ENCODE data around the gene RANBP17. TPM values are rescaled to one million over a fixed set of nuclear protein-coding genes. Genes with fewer than 3 reads are reported as not detected.

The RANBP17 gene
- total RNA-seq, 2 donors from 2014 or later = 26.6 to 28.0 TPM

GRCh38 chr5:171323007-171323406, 461.2 kb downstream of the RANBP17 start:
- peaks cover 95% of the 10 kb centered on the region for H3K27me3 ChIP-seq (ENCODE audit: control insufficient read depth, insufficient read depth, low read length, poor library complexity, severe bottlenecking)
- no peak overlapping the region for H3K4me3 ChIP-seq (ENCODE audit: low read length)
- Mint-ChIP-seq H3K4me1 (no peaks in the 10 kb centered on the region), H3K4me3 (no peak overlapping the region), H3K36me3 (ENCODE audit: low read depth) (no peaks in the 10 kb centered on the region), H3K27me3 (ENCODE audit: insufficient read depth) (peaks cover 94% of the 10 kb centered on the region), H3K9me3 (no peaks in the 10 kb centered on the region), H3K27ac (no peak overlapping the region)
- no peak overlapping the region for H3K9ac ChIP-seq (ENCODE audit: extremely low read depth, low read length, poor library complexity, severe bottlenecking)
- no peaks in the 10 kb centered on the region for H3K4me1 ChIP-seq (ENCODE audit: control insufficient read depth, insufficient read depth, low read length)
- DNase-seq = no peak
- H3K36me3 ChIP-seq (ENCODE audit: control insufficient read depth, insufficient read depth, low read length) = no peaks in the 10 kb centered on the region
- H3K27ac ChIP-seq (ENCODE audit: low read depth, low read length) = no peak overlapping the region
- H3K9me3 ChIP-seq (ENCODE audit: control insufficient read depth, low read length) = no peaks in the 10 kb centered on the region
- TF ChIP-seq, protein P1, sequence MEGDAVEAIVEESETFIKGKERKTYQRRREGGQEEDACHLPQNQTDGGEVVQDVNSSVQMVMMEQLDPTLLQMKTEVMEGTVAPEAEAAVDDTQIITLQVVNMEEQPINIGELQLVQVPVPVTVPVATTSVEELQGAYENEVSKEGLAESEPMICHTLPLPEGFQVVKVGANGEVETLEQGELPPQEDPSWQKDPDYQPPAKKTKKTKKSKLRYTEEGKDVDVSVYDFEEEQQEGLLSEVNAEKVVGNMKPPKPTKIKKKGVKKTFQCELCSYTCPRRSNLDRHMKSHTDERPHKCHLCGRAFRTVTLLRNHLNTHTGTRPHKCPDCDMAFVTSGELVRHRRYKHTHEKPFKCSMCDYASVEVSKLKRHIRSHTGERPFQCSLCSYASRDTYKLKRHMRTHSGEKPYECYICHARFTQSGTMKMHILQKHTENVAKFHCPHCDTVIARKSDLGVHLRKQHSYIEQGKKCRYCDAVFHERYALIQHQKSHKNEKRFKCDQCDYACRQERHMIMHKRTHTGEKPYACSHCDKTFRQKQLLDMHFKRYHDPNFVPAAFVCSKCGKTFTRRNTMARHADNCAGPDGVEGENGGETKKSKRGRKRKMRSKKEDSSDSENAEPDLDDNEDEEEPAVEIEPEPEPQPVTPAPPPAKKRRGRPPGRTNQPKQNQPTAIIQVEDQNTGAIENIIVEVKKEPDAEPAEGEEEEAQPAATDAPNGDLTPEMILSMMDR (conservative IDR thresholded peaks at IDR 0.05) = no peak
- 88 to 100% methylated on average over 1 to 2 of the region's 3 CpGs for WGBS, 2 experiments (ENCODE audit: insufficient coverage in 1 of 2, insufficient read length in 1 of 2)

- Mint-ChIP-seq H3K27me3 (ENCODE audit: insufficient read depth) (peaks cover 91% of the 10 kb centered on the region), H3K4me1 (no peaks in the 10 kb centered on the region)
Observed at GRCh38 chr5:171323806-171324632, 462.2 kb downstream of the RANBP17 start.

DNA sequence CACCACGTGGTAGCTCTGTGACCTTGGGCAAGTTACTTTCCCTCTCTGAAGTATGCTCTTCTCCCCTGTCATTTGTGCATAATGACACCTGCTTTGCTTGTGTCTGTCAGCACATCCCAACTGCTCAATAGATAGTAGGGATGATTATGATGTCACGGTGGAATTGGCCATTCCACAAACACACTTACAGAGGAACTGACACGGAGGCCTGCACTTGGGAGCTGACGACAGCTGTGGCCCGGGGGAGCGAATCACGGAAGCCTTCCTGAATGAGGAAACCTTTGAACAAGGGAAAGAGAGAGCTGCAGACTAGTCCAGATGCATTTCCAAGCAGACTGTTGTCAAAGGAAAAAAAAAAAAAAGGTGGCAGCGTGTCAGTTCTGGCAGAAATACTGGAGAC, 468.2 kb downstream of the RANBP17 start:
- H3K4me1 ChIP-seq (ENCODE audit: control insufficient read depth, insufficient read depth, low read length) = no peaks in the 10 kb centered on the region
- H3K36me3 ChIP-seq (ENCODE audit: control insufficient read depth, insufficient read depth, low read length) = no peaks in the 10 kb centered on the region
- Mint-ChIP-seq H3K4me1 (no peaks in the 10 kb centered on the region), H3K4me3 (no peak overlapping the region), H3K27me3 (ENCODE audit: insufficient read depth) (peaks cover 74% of the 10 kb centered on the region), H3K36me3 (ENCODE audit: low read depth) (no peaks in the 10 kb centered on the region), H3K27ac (no peak overlapping the region), H3K9me3 (no peaks in the 10 kb centered on the region)
- WGBS, 2 experiments (ENCODE audit: insufficient coverage in 1 of 2, insufficient read length in 1 of 2) = 81 to 82% methylated on average over 6 to 8 of the region's 8 CpGs
- H3K27ac ChIP-seq (ENCODE audit: low read depth, low read length) = no peak overlapping the region
- H3K9me3 ChIP-seq (ENCODE audit: control insufficient read depth, low read length) = no peaks in the 10 kb centered on the region
- DNase-seq = no peak
- no peak overlapping the region for H3K9ac ChIP-seq (ENCODE audit: extremely low read depth, low read length, poor library complexity, severe bottlenecking)
- H3K27me3 ChIP-seq (ENCODE audit: control insufficient read depth, insufficient read depth, low read length, poor library complexity, severe bottlenecking) = peaks cover 75% of the 10 kb centered on the region
- no peak overlapping the region for H3K4me3 ChIP-seq (ENCODE audit: low read length)
- TF ChIP-seq, protein P1 (conservative IDR thresholded peaks at IDR 0.05) = no peak

More at GRCh38 chr5:171323806-171324632, 462.2 kb downstream of the RANBP17 start:
- H3K4me1 ChIP-seq (ENCODE audit: control insufficient read depth, insufficient read depth, low read length) = no peaks in the 10 kb centered on the region
- no peak overlapping the region for H3K4me3 ChIP-seq (ENCODE audit: low read length)
- Mint-ChIP-seq H3K36me3 (ENCODE audit: low read depth) (no peaks in the 10 kb centered on the region), H3K4me3 (no peak overlapping the region), H3K9me3 (no peaks in the 10 kb centered on the region), H3K27ac (no peak overlapping the region)
- peaks cover 95% of the 10 kb centered on the region for H3K27me3 ChIP-seq (ENCODE audit: control insufficient read depth, insufficient read depth, low read length, poor library complexity, severe bottlenecking)
- no peaks in the 10 kb centered on the region for H3K36me3 ChIP-seq (ENCODE audit: control insufficient read depth, insufficient read depth, low read length)
- no peak for DNase-seq
- TF ChIP-seq, protein P1 (conservative IDR thresholded peaks at IDR 0.05) = peak; percentile 36
- no peaks in the 10 kb centered on the region for H3K9me3 ChIP-seq (ENCODE audit: control insufficient read depth, low read length)
- no peak overlapping the region for H3K27ac ChIP-seq (ENCODE audit: low read depth, low read length)
- no peak overlapping the region for H3K9ac ChIP-seq (ENCODE audit: extremely low read depth, low read length, poor library complexity, severe bottlenecking)
- 72 to 73% methylated on average over 10 to 20 of the region's 20 CpGs for WGBS, 2 experiments (ENCODE audit: insufficient coverage in 1 of 2, insufficient read length in 1 of 2)
